Measurements from ENCODE around the gene SLC2A8.

Gene SLC2A8

DNA sequence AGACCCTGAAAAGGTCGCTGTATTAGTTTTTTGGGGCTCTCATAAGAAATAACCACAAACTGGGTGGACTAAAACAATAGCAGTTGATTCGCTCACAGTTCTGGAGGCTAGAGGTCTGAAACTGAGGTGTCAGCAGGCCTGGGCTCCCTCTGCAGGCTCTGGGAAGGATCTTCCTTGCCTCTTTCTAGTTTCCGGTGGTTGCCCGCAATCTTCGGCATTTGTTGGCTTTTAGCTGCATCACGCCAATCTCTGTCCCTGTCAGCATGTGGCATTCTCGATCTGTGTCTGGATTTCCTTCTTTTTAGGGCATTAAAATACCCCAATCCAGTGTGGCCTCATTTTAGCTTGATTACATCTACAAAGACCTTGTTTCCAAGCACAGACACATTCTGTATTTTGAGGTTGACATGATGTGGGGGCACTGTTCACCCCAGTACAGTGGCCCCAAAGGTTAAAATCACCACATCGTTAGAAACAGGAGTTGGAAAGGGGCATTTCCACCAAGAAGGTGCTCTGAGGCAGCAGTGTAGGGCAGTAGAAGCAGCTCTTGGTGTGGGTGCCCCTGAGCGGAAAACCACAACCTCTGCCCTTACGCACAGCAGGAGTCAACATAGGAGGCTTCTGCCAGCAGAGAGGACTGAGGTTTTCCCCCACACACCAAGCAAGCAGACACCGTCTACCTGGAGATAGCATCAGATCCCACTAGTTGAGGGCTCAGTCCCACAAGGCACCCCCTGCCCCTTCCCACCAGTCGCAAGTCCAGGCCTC, 40.7 kb downstream of the SLC2A8 start:
- DNase-seq (ENCODE audit: low read depth), result no peak

DNA sequence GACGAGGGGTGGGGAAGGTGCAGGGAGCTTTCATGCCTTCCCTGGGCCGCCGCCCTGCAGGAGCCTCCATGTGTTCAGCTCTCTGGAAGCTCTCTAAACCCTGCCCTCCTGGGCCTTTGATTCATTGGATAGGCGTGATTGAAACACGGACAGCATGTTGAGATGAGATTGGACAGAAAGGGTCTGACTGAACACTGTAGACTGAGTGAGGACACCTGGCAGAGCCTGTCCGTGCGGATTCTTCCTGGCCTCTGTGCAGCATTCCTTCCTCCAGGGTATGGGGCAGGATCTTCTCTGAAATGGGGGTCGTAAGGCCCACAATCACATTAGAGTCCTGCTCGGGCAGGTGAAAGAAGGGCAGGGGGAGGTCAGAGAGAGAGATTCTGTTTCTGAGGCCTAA, 41.4 kb downstream of the SLC2A8 start:
- DNase-seq (ENCODE audit: low read depth), result no peak

DNA sequence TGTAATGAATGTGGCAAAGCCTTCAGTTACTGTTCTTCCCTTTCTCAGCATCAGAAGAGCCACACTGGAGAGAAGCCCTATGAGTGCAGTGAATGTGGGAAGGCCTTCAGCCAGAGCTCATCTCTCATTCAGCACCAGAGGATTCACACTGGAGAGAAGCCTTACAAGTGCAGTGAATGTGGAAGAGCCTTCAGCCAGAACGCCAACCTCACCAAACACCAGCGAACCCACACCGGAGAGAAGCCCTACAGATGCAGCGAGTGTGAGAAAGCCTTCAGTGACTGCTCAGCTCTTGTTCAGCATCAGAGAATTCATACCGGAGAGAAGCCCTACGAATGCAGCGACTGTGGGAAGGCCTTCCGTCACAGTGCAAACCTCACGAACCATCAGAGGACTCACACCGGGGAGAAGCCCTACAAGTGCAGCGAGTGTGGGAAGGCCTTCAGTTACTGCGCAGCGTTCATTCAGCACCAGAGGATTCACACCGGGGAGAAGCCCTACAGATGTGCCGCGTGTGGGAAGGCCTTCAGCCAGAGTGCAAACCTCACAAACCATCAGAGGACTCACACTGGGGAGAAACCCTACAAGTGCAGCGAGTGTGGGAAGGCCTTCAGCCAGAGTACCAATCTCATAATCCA, 47.4 kb downstream of the SLC2A8 start:
- no peak for DNase-seq (ENCODE audit: low read depth)

DNA sequence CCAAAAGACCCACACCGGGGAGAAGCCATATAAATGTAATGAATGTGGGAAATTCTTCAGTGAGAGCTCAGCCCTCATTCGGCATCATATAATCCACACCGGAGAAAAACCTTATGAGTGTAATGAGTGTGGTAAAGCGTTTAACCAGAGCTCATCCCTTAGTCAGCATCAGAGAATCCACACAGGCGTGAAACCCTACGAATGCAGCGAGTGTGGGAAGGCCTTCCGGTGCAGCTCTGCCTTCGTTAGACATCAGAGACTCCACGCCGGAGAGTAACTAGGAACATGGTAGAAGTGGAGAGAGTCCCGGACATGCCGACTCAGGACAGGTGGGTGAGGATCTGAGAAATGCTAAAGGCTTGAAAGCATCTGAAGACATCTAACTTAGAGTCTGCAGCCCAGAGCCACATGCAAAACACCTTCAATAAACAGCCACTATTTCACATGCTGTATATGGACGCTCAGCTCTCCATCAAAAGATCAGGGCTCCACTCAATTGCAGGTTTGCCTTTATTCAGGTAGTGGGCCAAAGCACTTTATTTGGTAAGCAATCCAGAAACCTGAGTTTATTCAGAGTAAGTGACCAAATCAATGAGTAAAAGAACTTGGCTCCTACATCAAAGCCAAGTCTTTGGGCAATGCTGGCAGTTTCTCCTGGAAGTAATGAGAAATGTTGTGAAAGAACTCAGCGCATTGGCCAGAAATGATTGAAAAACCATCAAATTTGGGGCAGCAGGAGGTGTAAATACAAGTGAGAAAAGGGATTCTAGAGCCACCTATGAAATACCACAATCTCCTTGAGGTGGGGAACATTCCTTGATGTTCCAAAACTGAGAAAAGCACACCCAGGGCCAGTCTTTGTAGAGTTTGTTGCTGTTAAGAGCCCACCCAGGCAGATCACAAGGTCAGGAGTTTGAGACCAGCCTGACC, 48.2 kb downstream of the SLC2A8 start:
- DNase-seq (ENCODE audit: low read depth), result no peak

DNA sequence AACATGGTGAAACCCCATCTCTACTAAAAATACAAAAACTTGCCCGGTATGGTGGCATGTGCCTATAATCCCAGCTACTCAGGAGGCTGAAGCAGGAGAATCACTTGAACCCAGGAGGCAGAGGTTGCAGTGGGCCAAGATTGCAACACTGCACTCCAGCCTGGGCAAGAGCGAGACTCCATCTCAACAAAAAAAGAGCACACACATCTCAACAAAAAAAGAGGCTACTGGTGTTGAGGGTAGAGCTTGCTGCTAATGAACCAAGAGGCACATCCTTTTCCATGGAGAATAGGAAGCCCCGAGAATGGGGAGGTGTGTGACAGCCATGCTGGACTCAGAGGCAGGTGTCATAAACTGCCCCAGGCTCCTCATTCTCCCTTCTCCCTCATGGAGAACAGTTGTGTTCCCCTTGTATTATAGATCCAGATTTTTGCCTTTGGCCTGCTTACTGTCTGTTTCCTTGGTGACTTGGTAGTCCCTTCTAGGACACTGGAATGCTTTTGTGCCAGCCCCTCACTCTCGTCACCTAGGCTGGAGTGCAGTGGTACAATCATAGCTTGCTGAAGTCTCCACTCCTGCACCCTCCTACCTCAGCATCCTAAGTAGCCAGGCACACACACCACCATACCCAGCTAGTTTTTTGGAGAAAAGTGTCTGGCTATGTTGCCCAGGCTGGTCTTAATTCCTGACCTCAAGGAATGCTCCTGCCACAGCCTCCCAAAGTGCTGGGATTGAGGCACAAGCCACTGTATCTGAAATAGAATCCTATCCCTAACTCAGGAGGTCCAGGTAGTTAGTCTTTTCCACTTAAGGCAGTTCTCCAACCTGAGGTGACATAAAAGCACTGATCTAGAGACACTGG, 49.1 kb downstream of the SLC2A8 start:
- DNase-seq (ENCODE audit: low read depth), result no peak

DNA sequence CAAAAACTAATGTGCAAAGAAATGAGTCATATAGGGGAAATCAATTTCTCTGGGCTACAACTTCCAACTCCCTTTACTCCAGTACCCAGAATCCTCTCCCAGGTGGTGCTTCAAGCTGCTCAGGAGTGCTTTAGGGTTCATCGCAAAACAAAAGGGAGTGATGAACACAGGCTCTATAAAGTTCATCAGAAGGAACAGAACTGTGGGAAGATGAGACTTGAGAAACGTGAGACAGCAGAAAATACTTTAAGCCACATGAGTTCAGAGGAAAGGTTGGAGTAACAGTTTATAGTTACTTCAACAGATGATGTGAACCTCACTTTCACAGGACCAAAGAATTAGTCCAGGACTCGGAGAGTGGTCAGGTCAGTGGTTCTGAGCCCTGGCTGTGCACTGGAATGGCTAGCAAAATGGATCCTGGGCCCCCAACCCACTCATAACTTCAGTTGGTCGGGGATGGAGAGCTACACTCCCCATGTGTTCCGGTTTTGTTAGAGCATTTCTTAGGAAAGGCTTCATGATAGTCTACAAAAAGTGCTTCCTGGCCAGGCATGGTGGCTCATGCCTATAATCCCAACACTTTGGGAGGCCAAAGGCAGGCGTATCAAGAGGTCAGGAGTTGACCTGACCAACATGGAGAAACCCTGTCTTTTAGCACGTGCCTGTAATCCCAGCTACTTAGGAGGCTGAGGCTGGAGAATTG, 49.9 kb downstream of the SLC2A8 start:
- DNase-seq (ENCODE audit: low read depth), result no peak

DNA sequence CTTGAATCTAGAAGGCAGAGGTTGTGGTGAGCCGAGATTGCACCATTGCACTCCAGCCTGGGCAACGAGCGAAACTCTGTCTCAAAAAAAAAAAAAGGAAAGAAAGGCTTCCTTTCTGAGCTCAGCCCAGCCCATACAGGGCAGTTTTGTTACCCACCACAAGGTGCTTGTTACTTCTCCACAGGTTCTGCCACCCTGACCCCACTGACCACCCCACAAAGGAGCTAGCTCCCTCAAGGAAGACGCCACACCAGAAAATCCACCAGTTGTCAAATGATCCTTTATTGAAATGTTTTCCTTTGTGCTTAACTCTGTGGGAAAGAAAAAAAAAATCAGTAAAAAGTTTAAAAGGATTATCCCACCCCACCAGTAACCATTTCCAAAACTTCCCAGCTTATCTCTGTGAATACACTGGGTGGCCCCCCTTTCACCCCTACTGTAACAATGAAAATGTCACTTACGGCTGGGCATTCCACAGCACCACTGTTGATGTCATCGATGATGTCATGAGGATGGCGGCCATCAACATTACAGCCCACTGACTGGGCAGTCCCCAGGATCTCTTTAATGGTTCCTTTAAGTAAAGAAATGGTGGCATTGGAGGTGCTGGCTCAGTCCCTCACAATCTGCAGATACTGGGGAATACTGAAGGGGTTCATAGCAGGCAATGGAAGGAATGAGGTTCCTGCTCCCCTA, 50.6 kb downstream of the SLC2A8 start:
- DNase-seq (ENCODE audit: low read depth), result no peak

DNA sequence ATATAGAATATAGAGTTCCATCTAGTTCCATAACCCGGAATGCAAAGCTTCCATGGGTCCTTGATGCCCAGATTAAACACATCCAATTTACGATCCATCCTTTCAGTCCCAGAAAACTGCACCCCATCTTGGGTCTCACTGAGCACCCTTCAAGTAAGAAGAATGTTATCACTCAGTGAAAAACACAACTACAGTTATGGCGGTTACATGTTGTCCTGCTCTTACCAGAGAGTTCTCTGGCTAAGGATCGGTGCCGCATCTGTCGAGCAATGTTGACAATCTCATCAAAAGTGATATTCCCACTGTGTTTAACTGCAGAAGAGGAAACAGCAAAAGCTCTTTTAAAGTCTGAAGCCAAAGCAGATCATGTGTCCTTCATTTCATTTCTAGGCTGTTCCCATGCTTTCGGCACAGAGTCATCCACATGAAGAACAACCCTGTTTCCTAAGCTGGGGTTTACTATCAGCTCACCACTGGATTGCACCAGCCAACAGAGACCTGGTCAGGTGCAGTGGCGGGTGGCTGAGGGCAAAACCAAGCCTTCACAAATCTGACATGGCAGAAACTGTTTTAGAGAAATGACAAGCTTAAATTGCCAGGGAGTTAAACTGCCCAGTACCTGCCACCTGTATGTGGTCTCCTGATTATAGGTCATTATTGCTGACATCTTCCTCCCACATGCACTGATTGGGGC, 51.3 kb downstream of the SLC2A8 start:
- peak; percentile 79 for DNase-seq (ENCODE audit: low read depth)

DNA sequence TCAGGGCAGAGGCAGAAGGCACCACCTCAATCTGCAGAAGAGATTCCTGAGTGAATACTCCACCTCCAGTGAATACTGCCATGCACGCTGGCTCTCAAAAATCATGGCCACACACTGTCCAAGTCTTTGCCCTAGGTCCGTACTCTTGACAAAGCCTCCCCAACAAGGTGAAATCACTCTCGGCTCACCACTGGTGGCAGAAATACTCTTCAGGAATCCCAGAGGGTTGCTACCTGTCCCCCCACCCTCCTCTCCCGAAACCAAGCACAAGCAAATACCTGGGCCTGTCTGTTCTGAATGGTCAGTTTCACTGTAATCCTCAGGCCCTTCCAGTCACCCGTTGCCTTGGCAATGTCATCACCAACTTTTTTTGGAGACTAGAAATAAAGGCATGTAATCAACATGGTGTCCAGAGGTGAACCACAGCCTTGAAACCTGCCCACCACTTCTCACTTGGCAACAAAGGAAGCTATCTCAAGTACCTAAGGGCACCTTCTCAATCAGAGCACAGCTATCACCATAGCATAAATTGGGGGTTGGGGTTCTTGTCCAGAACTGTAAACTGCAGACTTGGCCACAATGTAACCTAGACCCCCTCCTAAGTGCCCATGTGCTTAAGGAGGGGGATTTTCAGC, 52.5 kb downstream of the SLC2A8 start:
- DNase-seq (ENCODE audit: low read depth), result no peak

DNA sequence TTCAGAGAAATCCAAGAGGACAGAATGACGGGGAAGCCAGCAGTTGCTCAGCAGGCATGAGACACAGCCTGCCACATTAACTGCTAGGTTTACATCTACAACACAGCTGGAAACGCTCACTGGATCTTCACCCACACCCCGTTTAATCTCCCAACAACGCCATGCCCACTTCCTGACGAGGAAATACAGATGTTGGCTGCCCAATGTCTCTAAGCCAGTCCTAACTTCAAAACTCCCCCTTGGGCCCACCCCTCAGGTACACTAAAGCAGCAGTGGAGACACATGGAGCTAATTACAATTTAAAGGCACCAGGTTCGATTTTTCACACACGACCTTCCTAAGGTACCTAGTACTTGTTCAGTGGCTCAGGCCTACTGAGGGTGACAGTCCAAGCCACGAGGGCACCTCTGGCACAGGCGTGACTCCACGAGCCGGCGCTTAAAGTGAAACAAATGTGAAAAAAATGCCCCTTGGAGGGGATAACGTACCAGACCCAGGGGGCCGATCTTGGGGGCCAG, 53.3 kb downstream of the SLC2A8 start:
- DNase-seq (ENCODE audit: low read depth), result peak; percentile 45

DNA sequence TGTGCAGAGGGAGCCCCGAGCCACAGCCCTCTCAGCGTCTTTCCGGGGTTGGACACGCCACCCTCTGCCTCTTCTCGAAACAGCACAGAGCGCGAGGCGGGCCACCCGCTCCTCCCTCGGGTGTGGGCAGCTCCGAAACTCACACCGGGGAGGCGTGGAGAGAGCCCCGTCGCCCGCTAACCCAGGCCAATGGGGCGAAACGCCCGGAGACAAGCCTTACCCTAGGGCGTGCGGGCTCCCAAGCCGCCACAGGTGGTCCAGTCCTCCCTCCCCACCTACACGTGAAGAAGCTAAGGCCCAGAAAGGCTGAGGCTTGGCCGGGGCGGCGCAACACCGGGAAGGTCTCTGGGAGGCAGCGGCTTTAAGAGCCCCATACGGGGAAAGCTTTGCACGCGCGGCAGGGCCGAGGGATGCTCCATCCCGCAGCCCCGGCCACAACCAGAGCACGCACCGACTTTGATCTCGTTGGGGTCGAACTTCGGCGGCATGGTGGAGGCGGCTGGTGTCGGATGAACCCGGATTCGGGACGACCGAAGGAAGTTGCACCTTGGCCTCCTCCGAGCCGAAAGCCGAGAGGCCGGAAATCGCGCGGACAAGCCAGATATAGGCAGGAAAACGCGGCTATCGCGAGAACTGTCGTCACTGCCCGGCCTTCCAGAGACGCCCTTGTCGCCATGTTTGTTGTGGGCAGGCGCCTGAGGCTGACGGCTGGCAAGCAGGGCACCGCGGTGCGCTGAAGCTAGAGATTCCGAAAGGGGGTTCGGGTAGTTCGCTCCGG, 54.0 kb downstream of the SLC2A8 start, which contains the start of the genes LRSAM1 and RPL12:
Gene LRSAM1, plus strand, starts transcription at position 681 of the 778 bp plus-strand sequence. CDS start 3,018 bp downstream, outside the sequence.
Gene RPL12, minus strand, starts transcription at position 577 of the 778 bp plus-strand sequence. Its CDS starts 89 bp downstream, at position 488.
- peak; percentile 89 for DNase-seq (ENCODE audit: low read depth)

DNA sequence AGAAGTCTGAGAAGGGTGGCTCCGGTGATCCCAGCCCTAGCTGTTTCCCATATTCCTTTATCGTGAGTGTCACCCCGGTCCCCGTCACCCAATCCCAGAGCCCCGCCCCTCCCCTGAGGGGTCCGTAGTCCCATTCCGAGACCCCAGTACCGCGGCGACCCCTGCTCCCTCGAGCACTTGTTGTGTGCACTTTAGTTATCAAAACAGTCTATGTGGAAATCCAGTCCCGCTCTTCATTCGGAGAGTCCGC, 54.6 kb downstream of the SLC2A8 start:
- no peak for DNase-seq (ENCODE audit: low read depth)

DNA sequence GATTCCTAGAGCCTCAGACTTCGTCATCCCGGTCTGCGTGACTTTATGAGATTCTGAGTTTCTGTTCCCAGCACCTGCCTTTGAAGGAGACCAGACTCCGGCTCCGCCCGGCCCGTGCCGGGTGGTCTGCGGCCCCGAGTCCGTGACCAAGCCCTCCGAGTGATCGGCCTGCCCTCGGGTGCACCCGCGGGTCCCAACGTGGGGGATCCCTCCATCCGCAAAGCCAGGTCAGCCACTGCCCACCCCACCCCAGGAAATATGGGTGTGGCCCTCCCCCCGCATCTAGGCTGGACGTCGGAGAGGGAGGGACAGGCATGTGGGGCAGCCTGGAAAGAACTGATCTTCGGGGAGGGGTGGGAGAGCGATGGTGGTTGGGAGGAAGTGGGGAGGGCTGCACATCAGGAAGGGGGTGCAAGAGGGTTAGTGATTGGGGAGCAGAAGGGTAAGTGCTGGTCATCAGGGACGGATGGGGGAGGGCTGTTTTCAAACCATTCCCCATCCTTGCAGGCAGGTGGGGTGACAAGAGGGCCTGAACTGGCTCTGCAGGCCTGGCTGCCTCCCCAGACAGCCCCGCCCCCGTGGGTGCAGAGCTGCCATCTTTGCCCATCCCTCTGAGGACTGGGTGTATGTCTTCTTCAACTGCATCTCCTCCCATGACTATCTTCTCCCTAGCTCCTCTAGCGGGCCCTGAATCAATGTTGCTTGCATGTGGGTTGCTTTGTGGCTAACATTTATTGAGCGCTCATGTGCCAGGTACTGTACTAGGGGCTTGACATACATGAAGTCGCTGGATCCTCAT, 55.1 kb downstream of the SLC2A8 start:
- peak; percentile 41 for DNase-seq (ENCODE audit: low read depth)

DNA sequence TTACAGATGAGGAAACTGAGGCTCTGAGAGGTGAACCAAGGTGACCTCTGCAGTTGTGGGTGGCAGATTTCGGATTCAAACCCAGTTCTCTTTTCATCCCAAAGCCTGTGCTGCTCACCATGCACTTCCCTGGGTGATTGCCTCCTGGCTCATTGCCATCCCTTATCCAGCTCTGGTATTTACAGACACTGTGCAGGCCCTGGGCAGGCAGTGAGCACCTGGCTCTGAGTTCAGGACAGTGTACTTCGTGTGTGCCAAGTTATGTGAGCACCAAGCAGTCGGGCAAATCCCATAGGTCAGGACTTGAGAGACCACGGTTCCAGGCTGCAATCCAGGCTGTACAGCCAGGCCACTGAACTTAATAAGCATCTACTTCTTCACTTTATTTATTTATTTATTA, 55.7 kb downstream of the SLC2A8 start:
- DNase-seq (ENCODE audit: low read depth), result peak; percentile 67

DNA sequence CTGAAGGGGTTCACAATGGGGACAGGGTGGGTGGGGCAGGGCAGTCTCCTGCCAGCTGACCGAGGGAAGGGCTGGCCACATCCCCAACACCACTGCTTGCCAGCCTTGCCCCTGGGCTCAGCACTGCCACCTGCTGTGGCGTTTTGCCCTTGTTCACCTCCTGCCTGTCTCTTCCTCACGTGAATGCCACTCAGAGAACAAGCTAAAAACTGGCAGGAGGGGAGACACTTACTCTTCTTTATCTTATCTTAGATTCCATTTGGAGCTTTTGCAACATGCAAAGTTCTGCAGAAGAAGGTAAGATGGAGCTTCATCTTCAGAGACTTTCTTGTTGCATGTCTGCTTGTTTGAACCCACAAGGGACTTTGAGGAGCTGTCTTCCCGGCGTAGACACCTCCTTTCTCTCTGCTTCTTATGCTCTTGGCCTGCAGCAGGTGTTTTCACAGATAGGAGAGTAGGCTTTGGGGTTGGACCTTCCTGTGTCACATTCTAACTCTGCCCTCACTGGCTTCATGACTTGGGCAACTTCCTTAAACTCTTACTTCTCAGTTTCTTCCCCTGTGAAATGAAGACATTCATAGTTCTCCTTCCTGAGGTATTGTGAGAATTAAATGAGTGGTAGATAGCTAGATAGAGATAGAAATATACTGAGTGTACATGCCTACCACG, 58.5 kb downstream of the SLC2A8 start:
- no peak for DNase-seq (ENCODE audit: low read depth)

DNA sequence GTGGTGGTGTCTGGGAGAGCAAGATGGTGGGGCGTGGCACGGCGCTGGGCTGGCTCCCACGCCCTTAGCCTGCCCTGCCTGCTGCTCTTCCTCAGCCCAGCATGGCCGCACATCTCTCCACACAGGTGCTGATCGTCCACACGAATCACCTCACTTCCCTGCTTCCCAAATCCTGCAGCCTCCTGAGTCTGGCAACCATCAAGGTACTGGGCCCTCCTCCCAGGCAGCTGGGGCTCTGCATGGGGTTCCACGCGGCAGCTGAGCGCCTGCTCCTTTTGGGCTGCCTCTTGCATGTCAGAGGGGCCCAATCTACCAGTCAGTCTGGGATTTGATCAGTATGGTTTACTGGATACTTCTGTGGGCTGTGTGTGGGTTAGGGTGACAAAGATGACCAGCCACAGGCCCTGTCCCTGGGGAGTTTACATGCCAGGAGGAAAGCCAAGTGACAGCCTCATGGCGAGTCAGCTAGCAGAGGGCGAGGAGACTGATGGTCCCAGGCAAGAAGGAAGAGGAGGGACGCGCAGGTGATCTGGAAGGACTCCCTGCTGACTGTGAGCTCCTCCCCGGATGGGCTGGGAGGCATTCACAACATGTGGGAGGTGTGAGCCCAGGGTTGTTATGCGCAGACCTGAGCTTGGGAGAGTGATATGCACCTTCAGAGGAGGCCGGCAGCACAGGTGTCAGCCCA, 60.4 kb downstream of the SLC2A8 start:
- no peak for DNase-seq (ENCODE audit: low read depth)
